ENCODE data around the gene CDON.

The CDON gene, protein sequence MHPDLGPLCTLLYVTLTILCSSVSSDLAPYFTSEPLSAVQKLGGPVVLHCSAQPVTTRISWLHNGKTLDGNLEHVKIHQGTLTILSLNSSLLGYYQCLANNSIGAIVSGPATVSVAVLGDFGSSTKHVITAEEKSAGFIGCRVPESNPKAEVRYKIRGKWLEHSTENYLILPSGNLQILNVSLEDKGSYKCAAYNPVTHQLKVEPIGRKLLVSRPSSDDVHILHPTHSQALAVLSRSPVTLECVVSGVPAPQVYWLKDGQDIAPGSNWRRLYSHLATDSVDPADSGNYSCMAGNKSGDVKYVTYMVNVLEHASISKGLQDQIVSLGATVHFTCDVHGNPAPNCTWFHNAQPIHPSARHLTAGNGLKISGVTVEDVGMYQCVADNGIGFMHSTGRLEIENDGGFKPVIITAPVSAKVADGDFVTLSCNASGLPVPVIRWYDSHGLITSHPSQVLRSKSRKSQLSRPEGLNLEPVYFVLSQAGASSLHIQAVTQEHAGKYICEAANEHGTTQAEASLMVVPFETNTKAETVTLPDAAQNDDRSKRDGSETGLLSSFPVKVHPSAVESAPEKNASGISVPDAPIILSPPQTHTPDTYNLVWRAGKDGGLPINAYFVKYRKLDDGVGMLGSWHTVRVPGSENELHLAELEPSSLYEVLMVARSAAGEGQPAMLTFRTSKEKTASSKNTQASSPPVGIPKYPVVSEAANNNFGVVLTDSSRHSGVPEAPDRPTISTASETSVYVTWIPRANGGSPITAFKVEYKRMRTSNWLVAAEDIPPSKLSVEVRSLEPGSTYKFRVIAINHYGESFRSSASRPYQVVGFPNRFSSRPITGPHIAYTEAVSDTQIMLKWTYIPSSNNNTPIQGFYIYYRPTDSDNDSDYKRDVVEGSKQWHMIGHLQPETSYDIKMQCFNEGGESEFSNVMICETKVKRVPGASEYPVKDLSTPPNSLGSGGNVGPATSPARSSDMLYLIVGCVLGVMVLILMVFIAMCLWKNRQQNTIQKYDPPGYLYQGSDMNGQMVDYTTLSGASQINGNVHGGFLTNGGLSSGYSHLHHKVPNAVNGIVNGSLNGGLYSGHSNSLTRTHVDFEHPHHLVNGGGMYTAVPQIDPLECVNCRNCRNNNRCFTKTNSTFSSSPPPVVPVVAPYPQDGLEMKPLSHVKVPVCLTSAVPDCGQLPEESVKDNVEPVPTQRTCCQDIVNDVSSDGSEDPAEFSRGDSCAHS (N-terminal part only)

DNA sequence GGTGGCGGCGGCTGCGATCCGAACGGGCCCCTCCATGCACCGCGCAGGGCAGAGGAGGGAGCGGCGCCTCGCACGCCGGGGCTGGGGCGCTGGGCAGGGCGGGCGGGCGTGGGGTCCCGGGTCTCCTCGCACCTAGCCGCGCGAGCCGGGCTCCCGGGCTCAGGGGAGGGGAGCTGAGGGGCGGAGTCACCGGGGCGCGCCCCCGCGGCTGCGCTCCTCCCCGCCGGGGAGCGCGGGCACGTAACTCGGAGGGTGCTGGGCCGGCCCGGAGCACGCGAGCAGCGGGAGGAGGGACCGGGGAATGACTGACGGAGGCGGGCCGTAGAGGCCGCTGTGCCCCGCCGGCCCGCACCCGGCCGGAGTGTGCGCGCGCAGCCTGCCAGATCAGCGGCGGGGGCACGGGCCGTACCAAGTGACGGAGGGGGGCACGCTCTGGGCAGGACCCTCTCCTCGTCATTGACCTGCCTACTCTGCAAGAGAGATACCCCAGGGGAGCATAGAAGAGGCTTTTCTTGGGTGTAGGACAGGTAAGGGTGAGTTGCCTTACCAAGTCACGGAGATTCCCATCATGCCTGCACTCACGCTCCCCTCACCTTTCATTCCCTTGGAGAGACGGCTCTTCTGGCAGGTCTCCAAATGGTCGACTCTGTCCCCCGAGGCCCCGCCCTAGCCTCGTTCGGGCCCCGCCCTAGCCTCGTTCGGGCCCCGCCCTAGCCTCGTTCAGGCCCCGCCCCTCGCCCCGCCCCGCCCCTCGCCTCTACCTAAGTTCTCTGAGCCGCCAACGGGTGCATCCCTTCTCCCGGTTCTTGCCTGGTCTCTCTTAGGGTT is at the start of gene CDON:
TSS of gene CDON (minus strand) at position 188 of the 828 bp plus-strand sequence. CDS start 39,390 bp downstream, outside the sequence.
- DNase-seq, result peak; percentile 93

DNA sequence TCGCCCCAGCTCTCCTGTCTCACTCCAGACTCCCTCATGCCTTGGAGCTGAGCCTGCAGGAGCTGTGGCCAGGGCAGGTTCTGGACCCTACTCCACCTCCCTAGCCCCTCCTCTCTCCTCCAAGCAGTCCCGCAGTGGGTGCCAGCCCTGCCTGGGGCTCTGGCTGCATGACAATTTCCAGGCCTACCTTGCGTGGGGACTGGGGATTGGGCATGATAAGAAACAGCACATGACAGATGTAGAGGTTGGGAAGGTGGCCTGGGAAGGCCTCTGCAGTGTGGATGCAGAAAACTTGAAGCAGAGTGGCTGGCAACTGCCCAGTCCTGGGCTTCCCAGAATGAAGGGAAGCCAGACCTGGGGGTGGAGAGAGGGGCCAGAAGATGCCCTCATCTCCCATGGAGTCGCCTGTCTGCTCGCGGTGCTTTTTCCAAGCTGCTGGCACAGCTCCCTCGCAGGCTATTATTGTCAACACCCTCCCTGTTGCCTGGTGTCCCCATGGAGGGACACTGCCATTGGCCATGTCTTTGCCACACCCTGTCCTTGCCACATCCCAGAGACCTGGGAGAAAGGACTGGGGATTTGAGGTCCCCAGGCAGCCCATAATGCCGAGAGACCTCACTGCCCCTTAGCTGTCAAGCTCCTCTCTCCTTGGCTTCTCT is 48.9 kb upstream of the CDON start:
- DNase-seq, result no peak

DNA sequence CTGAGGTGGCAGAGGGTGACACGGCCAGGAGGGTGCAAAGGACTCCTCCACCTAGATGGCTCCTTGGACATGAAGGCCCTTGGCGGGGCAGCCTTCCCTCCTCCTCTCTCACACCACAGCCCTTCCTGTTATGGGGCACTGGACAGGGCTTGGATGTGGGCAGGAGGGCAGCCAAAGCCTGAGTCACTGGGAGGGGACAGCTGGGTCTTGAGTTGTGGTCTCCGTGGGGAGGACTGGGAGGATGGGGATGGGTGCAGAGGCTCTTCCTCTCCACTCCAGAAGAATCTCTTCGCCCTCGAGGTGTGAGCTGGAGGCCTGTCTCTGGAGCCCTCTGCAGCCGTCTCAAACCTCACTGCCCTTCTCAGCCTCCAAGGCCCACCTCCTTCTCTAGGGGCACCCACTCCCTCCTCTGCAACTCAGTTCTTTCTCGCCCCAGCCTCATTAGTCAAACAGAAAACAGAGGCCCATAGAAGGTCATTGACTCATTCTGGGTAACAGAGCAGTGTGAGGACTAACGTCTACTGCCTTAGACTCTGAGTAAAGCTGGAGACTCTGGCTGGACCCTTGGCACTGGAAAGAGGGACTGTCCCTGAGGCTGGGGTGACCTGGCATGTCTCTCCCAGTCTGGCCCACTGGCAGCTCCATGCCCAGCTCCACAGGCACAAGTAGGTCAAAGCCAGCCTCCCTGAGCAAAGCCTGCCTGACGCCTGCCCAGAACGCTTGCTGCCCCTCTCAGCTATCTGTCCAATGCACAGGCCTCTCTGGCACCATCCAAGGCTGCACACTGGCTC is 47.5 kb upstream of the CDON start:
- no peak for DNase-seq

DNA sequence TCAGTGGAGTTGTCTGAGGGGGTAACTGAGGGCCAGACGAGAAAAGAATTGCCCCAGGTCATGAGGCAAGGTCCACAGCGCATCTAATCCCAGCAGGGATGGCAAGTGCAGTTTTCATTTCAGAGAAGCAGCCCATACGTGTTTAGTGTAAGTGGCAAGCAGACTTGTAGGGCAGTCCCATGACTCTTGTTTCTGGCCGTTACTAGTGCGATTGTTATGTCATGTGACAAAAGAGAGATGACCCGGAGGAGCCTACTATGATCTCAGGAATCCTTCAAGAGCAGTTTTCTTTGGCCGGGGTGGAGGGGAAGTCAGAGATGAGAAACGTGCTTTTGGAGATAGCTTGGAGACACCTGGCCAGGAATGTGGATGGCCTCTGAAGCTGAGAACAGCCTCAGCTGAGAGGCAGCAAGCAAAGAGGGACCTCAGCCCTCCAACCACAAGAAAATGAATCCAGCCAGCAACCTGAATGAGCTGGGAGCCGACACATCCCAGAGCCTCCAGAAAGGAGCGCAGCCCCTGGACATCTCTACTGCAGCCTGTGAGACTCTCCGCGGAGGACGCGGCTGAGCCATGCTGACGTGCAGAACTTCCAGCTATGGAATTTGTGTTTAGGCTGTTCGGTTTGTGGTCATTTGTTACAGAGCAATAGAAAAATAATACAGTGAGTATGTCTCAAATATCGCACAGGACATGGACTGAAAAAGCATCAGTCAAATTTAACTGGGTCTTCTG is 44.1 kb upstream of the CDON start:
- DNase-seq, result no peak

DNA sequence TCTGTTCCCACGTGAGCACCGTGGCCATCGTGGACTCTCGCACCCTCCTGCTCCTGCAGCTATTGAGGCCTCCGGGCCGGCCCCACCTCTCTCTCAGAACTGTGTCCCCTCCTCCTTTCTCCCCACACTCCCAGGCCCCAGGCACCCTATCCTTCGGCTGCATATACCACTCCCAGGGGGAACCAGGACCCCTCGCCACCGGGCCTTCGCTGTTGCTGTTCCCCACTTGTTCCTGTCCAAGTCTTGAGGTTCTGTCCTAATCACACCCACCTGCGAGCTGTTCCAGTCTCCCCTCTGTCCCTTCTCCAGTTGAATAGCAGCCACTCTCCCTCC is 43.0 kb upstream of the CDON start:
- no peak for DNase-seq

DNA sequence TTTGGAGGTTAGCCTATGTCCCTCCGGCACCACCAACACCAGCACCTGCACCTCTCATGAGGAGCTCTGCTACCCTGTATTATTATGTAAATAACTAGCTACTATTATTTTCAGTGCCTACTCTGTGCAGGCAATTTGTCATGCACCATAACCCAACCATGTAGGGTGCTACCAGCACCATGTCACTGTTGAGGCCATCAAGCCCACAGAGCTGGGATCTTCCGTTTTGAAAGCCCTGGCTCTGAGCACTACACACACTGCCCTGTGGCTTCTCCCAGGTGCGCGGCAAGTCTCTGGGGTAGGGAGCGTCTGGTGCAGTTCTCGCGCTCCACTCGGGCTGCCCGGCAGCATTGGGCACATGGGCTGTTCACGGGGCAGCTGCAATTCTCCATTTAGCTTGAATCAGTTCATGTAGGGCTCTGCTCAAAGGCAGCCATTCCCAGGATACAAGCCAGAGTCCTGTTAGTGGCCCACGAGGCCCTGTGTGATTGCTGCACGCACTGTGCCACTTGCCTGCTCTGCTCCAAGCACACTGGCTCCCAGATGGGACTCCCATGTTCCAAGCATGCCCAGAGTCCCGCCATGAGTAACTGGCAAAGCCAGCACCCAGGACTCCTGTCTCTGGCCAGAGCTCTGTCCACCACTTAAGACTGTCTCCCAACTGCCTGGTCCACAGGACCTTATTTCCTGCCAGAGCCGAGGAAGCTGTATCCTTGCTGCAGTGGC is 42.5 kb upstream of the CDON start:
- no peak for DNase-seq

DNA sequence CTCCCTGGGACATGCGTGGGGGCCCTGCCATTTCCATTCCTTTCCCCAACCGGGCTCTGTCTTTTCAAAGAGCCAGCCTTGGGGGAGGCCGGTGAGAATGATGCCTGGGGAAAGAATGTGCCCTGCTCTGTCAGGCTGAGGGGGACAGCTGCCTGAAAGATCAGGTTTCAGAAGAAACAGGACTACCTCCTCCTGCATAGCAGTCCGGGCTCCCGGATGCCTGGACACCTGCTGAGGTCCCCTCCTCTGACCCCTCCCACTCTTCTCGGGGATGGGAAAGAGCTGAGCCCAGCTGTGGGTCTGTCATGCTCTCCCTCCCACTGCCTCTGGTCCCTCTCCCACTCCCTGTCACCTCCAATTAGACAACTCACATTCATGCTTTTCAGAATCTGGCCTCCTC is 41.8 kb upstream of the CDON start:
- DNase-seq, result no peak

DNA sequence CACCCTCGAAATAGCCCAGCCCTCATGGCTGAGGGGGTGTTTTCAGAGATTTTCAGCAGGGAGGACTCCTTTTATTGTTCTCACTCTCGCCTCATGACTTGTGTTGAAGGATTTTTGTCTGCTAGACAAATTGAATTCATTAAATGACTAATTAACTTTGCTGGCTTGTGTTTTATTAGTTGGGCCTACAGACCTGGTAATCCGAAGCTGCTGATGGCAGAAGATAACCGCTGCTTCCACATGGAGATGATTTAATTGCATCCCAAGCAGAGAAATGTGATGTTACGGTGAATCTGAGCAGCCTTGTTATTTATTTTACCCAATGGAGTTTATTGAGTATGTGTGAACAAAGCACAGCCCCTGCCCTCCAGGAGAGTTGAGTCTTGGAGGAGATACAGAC is 40.5 kb upstream of the CDON start:
- no peak for DNase-seq

DNA sequence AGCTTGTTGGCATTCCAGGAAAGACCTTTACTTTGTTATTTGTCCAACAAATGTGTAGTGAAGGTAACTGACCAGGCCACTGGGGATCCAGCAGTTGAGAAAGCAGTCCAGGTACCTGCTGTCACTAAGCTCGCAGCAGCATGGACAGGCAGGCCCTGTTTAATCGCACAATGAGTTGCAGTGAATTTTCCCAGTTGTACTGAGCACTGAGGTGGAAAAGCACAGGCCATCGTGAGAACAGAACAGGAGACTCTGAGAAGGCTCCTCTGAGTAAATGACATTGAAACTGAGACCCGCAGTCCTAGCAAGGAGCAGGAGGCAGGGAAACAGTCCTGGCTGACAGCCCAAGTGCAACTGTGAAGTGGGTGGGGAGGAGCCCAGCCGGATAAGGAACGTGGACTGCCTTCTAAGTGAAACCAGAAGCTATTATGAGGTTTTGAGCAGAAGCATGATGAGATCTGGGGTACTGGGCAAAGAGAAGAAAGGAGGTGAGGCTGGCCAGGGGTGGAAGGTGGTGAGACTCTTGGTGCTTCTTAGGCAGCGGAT is 39.8 kb upstream of the CDON start:
- DNase-seq, result peak; percentile 45

DNA sequence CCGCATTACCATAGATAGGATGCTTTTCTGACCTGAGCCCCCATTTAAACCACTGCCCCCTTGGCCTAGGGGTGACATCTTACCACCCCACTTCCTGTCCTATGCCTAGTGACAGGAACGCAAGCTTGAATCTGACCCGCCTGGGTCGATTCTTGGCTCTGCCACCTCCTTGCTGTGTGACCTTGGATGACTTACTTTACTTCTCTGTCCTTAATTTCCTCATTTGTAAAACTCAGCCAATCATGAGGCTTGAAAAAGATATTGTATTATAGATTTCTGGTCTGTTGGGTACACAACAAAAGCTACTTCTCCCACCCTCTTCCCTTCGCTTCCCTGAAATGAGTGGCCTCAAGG is 39.2 kb upstream of the CDON start:
- DNase-seq, result no peak

DNA sequence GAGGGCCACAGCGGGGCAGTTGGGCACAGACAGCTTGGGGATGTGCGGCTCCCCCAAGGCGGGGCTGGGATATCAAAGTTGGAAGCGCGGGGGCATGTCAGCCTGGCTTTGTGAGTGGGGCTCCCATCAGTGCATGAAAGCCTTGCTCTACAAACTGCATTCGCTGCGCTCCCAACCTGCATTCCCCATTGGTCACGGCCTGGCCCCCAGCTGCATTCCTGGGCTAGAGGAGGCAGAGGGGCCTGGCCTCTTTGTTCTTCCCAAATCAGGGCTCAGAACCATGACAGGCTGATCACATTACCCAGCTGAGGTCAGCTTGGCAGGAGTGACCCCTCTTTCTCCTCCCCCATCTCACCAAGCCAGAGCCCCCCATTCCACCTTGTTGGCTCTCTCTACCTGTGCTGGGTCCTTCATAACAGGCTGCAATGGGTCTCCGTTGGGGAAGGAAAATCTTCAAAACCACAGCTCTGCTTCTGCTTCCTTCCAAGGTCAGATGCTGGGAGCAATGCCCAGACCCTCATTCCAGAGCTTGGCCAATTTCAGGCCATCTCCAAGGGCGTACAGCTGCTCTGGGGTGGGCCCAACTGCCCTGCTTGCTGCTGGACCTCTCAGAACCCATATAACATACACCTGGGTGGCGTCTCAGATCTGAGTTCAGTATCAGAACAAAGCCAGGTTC is 38.7 kb upstream of the CDON start:
- no peak for DNase-seq

DNA sequence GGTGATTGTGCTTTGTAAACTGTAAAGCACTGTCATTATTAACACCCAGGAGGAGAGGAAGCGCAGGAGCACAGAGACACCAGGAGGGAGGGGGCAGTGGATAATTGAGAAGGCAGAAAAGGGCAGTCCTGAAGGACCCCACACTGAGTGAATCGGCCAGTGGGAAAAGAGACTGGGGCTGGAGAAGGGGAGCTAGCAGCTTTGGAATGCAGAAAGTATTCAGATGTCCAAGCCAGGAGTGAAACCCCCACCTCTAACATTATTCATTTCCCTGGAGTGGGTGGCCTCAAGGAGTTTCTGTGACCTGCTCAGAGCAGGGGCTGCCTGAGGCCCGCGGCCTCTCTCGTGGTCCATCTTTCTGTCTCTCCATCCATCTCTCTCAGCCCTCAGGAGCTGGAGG is 38.0 kb upstream of the CDON start:
- no peak for DNase-seq

DNA sequence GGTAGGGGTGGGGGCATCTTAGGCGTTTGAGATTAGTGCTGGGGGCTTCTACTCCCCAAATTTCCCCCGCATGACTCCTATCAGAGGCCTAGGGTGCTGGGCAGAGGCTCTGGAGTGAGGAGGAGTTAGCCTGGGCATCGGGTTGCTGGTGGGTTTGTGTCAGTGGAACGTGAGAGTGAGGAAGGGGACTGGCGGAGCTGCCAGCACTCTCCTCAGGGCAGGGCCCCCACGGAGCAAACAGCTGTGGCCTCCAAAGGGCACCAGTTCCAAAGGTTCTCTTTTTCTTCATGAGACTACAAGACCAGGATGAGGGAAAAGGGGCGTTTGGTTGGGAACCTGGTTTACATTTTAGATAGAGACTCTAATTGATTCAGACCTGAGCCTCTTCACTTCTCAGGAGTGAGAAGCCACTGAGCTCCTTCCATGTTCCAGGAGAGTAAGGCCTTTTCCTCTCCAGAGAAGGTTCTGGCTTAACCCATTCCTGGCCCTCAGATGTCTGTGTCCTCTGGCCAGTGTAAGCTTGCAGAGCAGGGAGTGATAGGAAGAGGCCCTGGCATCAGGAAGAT is 35.6 kb upstream of the CDON start:
- DNase-seq, result no peak

DNA sequence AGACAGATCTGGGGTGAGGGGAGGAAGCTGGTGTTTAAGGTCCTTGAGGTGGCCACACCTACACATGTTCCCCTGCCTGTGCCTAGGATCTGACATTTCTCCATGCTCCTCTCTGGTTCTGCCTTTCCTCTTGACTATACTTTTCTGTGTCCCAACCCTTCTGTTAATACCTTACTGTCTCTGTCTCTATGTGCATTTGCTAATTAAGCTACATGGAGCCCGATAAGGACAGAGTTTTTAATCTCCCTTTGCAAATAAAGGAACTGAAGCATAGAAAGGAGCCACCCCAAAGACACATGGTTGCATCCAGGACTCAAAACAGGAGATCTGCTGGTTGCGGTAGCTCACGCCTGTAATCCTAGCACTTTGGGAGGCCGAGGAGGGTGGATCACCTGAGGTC is 33.1 kb upstream of the CDON start:
- DNase-seq, result no peak

DNA sequence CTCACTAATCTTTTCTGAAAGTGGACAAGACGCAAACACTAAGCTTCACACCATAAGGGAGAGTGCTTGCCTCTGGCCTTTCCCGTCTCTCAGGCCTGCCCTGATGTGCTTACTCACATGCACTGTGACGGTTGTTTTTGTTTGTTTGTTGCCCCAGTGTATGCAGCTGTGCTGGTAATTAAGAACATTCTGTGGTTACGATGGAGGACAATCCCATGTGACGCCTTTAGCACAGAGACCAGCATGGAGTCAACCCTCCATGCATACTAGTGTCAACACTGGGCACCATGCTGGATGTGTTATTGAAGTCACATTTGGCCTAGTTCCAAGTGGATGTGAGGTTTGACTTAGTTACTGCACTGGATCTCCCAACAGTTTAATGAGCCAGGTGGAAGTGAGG is 27.8 kb upstream of the CDON start:
- DNase-seq, result no peak

DNA sequence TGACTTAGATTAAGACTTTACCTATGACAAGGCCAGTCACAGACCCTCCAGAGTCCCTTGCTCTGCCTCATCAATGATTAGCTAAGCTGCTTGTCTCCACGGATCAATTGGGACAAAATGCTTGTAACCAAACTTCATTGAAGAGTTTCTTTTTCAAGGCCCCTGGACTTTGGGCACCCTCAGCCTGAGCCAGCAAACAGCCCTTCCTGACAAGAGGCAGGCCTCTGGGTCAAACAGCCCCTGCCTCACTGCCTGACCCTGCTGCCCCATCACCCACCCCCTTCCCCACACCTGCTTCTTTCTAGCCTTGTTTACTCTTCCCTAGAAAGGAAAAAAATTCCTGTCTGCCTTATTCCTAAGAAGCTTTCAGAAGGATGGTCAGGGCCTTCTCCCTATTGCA is 26.3 kb upstream of the CDON start:
- DNase-seq, result no peak

DNA sequence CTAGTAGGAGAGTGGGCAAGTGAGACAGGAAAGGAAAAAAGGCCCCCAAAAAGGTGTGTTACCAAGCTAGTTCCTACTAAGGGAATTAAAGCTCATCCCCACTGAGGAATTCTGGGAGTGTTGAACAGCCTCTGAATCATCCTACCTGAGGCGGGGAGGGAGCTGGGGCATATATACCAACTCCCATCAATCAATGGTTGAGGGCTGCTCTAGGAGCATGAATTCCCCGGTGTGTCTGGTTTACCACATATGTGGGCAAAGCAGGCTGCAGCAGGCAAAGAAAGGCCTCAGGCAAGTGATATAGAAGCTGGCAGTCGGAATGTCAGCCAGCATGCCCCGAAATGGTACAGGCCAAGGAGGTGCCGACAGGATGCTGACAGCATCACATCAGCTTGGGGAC is 23.6 kb upstream of the CDON start:
- DNase-seq, result no peak

DNA sequence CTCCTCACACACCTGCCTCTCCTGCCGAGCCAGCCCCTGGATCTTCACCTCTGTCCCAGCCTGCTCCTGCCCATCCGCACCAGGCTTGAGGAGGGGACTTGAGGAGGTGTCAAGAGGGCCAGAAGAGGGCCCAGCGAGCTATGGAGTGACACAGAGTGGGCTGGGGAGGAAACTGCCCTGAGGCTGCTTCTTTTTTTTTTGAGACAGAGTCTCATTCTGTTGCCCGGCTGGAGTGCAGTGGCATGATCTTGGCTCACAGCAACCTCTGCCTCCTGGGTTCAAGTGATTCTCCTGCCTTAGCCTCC is 21.9 kb upstream of the CDON start:
- peak; percentile 2 for DNase-seq
